HL-60 (cell line): ENCODE results near the gene MTA2.

Experiments used
- POLR2AphosphoS5 ChIP-seq: IDR thresholded peaks from 2 replicates; pipeline ENCODE4 v1.6.1; 2012; ENCODE audit warnings: low read depth
- REST ChIP-seq: IDR thresholded peaks from 2 replicates; pipeline ENCODE4 v1.6.1; 2012; ENCODE audit warnings: low read depth; ENCODE audit not compliant: insufficient replicate concordance
- SPI1 ChIP-seq: IDR thresholded peaks from 2 replicates; pipeline ENCODE4 v1.6.1; 2012; ENCODE audit warnings: low read depth, mild to moderate bottlenecking, borderline replicate concordance
- TF ChIP-seq, protein P1 (sequence below): IDR thresholded peaks from one replicate; pipeline ENCODE4 v1.5.1; 2011; ENCODE audit warnings: low read length, control low read depth, inconsistent platforms; ENCODE audit not compliant: insufficient read depth

- TF ChIP-seq, protein P1, sequence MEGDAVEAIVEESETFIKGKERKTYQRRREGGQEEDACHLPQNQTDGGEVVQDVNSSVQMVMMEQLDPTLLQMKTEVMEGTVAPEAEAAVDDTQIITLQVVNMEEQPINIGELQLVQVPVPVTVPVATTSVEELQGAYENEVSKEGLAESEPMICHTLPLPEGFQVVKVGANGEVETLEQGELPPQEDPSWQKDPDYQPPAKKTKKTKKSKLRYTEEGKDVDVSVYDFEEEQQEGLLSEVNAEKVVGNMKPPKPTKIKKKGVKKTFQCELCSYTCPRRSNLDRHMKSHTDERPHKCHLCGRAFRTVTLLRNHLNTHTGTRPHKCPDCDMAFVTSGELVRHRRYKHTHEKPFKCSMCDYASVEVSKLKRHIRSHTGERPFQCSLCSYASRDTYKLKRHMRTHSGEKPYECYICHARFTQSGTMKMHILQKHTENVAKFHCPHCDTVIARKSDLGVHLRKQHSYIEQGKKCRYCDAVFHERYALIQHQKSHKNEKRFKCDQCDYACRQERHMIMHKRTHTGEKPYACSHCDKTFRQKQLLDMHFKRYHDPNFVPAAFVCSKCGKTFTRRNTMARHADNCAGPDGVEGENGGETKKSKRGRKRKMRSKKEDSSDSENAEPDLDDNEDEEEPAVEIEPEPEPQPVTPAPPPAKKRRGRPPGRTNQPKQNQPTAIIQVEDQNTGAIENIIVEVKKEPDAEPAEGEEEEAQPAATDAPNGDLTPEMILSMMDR: no peak
- no peak for TF ChIP-seq POLR2AphosphoS5
- no peak for TF ChIP-seq SPI1
- no peak for TF ChIP-seq REST
Measured at GRCh38 chr11:62569611-62570010, 32.1 kb downstream of the MTA2 start.
